Esophagus squamous epithelium (tissue), 4 donors: ENCODE data around the gene ADORA2A.

ENCODE experiments used
- CTCF ChIP-seq, 6 experiments: fragments of 450-650 bp in 4 of 6; fragments of 200-600 bp in 2 of 6; sonication (generic) in 2 of 6; IDR thresholded peaks; one replicate each; pipeline ENCODE4 v1.5.1; 2016 to 2019; ENCODE audit warnings: antibody characterized with exemption in 6 of 6, mild to moderate bottlenecking in 4 of 6, moderate library complexity in 4 of 6
- POLR2A ChIP-seq, 4 donors: fragments of 450-650 bp; IDR thresholded peaks; one replicate each; pipeline ENCODE4 v1.6.1; 2017; ENCODE audit warnings: antibody characterized with exemption in 4 of 4, mild to moderate bottlenecking in 4 of 4, moderate library complexity in 3 of 4

GRCh38 chr22:24453853-24454252, 26.5 kb downstream of the ADORA2A start:
- TF ChIP-seq CTCF (IDR thresholded peaks at IDR 0.05) (no peak), POLR2A (IDR thresholded peaks at IDR 0.05) (no peak)
